GM19025 (cell line): ENCODE results near the gene NFIA.

Source experiments
- ATAC-seq: cut with Tn5 transposase; IDR thresholded peaks from one replicate; pipeline ENCODE4 v1.9.1; 2021; ENCODE audit warnings: mild to moderate bottlenecking, low read depth, moderate library complexity; ENCODE audit not compliant: unreplicated experiment

The NFIA gene

DNA sequence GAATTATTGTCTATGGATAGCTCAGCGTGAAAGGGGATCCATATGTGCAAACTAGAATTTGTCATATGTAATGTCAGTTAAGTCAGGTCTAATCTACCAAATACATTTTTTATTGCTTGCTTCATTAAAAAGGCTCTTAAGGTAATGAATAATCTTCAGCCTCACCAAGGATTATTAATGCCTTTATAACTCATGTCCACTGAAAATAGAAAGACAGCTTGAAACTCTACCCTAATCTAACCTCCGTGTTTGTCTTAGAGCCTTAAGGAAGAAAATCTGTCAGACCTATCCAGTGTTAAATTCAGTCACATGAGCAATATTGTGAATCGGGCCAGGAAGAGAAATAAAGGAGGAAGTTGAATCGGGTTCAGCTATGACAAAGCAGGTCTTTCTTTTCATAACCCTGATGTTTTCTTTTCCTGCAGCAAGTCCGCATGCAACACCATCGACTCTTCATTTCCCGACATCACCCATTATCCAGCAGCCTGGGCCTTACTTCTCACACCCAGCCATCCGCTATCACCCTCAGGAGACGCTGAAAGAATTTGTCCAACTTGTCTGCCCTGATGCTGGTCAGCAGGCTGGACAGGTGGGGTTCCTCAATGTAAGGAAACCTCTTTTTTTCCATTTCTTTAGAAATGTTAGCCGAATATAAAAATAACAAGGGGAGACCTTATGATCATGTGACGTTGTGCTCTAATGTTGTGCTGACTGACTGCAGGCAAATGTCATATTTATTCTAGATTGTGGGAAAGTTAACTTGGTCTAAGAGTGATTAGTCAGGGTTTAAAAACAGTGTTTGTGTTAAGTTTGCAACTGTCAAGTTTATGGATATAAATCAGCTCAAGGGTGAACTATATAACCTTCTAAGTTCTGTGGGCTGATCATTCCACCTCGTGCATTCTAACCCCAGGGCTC is 321.6 kb downstream of the NFIA start:
- no peak for ATAC-seq

DNA sequence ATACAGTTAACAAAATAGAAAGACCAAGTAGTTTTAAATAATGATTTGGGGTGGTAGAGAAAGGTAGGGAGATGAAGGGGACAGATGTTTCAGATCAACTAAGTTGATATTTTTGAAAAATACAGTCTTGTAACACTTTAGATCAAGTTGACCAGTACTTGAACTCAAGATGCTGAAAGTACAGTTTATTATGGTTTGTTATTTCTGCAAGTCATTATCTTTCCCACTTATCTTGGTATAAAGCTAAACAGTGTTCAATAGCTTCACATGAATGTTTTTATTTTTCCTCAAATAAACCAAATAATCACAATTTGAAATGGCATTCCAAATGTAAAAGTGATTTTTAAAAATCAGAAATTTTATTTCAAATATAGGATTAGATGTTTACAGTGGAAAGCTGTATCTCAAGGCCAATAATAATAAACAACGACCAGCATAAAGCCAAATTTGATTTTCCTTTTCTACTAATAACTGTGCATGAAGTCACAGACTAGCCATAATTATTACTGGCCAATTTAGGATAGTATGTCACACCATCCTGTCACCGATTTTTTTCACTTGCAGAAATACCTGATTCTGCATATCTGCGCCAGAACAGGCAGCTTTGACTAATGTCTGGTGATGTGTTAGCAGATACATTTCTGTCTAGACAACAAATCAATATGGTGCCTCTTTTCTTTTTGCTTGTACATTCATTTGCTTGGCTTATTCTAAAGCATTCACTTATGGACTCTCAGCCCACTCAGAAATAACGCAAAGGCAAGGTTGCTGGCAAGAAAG is 322.4 kb downstream of the NFIA start:
- no peak for ATAC-seq

DNA sequence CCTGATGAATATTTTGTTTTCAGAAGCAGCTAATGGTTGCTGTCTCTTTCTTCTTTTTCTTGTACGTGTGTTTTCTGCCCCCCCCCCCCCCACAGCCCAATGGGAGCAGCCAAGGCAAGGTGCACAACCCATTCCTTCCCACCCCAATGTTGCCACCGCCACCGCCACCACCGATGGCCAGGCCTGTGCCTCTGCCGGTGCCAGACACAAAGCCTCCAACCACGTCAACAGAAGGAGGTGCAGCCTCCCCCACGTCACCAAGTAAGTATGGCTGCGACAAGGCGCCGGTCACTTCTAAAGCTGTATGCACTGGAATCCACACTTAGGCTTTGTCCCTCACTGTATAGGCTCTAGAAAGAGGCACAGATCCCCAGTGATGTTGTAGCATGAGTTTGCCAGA is 324.1 kb downstream of the NFIA start:
- no peak for ATAC-seq

DNA sequence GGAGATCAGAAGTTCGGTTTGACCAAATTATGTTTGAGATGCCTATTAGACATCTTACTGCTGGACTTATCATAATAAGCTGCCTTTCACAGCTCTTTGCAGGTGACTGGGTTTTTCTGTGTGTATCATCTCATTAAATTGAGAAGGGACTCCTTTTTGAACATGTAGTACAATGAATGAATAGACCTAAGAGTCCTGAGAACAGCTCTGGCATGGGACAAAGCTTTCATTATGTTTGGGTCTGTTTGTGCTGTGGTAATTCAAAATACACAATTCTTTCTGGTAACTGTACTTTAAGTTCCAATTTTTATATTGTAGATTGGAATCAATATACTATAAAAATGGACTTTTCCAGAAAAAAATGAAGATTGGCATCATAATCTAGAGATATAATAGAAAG is 330.2 kb downstream of the NFIA start:
- no peak for ATAC-seq

DNA sequence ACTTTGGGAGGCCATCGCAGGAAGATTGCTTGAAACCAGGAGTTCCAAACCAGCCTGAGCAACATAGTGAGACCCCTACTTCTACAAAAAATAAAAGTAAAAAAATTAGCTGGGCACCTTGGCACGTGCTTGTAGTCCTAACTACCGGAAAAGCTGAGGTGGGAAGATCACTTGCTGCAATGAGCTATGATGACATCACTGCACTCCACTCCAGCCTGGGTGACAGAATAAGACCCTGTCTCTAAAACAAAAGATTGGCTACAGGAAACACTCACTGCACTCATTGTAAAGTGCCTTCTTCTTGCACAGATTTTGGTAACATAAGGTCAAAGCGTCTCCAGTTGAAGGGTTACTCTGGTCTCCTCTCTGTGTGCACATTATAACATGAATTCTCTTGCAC is 336.8 kb downstream of the NFIA start:
- no peak for ATAC-seq

DNA sequence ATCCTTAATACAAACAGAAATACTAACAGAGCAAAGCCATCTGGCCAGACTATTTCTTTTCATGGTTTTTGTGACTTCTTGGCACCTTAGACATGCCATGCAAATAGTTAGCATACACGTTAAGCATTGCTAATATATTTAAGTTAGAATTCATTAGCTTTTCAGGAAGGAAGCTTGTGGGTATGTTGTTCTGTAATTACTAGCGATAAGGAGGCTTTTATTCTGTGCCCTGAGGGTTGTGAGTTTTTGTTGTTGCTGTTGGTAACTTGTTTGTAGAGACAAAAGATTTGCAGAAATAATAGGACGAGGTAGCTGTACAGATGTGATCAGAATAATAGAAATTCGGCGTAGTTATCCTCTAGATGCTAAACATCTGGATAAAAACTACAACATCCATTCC is 337.3 kb downstream of the NFIA start:
- ATAC-seq, result no peak

DNA sequence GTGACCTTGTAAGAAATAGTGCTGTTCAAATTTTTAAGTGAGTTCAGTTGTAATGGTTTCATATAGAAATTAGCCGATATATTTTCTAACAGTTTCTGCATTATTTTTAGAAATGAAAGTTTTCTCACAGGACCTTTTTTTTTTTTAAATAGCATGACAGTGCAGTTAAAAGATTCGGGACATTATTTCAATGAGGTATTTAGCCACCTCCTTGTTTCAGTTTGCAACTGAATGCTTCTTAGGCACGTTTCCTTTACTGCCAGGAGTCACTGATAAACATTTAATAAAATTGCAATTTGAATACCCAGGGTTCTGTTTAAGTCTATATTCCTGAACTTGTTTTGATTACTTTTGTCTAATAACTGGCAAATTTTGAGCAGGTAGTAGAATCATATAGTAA is 337.9 kb downstream of the NFIA start:
- no peak for ATAC-seq

DNA sequence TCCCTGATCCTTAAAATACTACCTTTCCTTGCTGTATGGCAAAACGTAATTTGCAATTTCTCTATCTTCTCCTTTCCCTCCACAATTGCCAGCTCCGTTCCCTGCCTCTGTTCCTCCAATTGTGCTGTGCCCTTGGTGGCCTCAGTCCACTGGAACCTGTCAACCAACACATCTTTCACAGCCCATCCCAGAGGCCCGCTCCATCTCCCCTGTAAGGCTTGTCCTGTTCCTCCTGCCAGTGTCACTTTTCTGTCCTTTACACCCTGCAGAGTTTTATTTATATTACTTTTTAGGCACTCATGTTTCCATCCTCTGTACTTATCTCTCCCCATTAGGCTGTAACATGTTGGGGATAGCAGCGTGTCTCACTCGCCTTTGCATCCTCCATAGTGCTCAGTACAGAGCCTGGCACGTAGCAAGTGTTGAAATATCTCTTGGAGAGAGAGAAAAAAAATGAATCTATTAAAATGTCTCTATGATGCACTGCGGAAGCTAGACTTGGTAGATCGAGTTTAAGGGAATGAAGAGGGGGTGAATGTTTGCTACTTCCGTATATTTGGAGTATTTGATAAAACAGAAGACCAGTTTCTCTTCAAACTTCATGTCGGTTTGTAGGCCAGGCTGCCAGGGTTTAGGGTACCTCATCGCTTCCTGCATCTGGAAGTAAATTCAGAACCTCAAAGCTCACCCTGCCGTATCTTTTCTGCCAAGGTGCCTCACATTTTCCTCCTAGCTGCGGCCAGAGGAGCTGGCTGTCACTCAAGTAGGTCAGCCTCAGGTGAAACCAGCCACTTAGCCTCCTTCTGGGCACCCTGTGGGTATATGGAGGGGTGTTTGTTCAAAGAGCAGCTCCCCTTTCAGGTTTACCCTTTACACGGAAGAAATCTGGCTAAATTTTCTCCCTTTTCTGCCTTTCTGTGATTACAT is 338.8 kb downstream of the NFIA start:
- ATAC-seq, result no peak

DNA sequence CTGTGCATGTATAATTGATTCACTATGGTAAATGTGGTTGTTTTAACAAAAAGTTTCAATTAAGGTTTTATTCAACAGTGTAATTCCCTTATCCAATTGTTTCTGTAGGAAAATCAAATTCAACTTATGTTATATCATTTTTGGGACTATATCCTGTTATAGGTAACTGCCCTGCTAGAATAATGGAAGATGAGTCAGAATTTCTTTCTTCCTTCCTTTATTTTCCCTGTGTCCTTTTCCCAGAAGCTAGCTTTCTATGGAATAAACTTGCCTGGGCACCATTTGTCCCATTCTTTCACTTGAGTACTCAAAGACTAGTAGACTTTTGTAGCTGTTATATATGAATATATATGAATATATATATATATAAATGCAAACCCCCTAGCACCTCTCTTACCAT is 341.3 kb downstream of the NFIA start:
- ATAC-seq, result no peak

DNA sequence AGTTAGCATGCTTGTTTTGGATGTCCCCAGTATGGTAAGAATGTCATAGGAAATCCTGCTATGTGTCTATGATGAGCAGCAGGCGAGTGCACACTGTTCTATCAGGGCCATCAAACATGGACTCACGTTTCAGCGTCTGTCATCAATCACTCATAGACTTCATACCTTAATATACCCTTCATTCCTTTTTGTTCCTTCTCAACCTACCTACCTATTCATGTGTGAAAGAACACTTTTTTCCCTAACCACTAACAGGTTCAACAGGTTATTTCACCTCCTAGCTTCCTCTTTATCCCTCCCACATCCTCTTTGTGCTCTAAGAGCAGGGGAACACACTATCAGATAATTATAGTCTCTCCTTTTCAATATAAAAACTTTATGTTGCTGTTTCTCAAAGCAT is 342.0 kb downstream of the NFIA start:
- no peak for ATAC-seq

DNA sequence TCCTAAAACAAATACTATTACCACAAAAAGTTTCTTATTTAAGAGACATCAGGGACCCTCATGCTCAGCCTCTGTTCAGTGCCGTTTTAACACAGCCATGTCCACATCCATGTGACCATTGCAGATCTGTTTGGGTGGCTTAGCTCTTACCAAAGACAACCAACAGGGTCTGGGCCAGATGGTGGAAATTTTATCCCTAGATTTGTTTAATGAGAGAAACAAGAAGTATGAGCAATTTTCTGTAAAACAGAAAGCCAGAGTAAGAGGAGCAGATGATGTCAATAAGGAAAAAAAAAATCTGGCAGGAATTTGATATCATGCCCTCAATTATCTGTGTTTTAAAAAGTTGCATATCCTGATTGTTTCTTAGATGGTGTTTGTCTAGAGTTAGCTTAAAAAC is 342.7 kb downstream of the NFIA start:
- ATAC-seq, result no peak

DNA sequence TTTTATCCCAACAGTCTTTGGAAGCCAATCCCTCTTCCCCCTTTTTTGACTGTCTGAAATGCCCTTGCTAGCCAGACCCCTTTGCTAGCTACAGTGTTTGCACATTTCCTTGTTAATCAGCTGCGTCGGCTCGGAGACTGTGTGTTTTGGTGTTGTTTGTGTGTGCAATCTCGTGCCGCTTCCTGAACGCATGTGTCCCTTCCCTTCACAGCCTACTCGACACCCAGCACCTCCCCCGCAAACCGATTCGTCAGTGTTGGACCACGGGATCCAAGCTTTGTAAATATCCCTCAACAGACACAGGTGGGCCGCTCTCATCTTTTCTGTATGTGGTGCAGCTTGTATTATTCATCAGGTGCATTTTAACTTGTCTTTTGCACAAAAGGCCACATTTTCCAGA is 343.9 kb downstream of the NFIA start:
- no peak for ATAC-seq

DNA sequence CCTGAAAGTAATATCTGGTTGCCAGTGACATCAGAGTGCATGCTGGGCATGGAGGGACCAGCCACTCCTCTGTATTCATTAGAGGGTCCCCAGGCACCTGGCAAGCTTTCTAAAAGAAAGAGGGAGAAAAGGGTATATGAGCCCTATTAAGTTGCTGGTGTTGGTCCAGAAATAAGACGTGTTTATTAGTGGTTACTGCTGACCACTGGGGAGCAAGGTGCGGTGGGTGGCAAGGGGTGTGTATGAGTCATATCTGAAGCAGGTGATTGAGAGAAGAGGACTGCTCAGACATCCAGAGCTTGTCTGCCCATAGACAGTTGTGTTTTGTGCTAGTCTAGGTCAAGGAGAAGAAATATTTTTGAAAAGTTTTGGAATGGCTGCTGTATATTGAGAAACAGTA is 344.5 kb downstream of the NFIA start:
- ATAC-seq, result no peak

DNA sequence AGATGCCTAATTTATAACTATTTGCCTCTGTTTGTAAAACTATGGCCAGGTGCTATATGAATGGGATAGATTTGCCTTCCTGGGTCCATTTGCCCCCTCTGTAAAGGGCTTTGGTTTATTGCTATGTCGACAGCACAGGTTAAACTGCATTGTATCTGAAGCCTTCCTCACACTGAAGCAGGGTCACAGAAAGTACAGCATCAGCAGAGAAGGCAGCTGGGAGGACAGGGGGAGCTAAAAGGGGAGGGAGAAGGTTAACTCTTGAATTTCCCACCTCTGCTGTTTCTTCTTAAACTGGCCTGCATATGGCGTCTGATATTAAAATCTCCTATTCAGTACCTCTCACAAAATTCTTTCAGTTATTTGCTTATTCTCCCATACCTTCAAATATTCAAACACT is 345.1 kb downstream of the NFIA start:
- ATAC-seq, result no peak

DNA sequence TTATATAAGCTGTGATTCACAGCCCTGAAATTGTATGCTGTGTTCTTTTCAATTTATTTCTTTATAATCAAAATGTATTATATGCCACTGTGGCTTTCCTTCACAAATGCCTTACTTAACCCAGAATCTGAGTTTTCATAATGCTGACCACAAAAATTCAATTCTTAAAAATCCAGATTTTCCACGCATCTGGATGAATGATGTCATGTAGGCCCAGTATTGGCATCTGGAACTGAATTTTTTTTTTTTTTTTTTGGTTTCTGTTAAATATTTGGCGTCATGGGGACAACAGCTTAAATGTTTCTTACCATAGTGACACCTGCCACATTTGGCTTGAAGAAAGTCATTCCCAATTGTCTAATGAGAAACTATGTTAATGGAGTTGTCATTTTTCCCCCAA is 345.8 kb downstream of the NFIA start:
- no peak for ATAC-seq

DNA sequence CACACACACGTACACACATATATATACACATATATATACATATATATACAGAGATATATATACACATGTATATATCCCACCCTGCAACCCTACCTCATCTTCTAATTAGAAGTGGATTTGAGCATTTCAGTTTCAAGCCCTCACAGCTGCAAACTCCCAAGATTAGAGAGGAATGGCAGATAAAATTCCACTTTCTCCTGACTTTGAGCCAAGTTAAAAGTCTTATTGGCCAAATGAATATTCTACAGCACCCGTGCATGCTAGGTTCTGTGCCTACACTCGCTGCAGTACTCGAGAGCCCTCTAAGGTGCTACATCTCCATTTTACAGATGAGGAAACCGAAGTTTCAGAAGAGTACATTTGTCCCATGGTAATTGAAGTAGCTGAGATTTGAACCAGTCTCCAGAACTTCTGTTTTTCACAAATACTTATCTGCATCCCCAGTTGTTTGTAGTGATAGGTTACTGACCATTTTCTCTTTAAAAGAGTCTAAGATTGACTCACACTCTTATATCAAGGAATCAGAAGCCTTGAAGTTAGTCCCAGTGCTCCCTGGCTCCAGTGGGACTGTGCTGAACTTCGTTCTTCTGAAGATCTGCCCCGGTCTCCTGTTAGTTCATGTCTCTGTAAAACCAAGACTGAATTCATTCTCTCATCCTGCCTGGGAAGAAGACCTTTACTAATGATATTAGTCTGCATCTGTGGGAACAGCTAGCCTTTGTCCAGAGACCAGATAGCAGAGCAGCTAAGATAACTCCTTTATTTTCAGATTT is 350.4 kb downstream of the NFIA start:
- no peak for ATAC-seq

DNA sequence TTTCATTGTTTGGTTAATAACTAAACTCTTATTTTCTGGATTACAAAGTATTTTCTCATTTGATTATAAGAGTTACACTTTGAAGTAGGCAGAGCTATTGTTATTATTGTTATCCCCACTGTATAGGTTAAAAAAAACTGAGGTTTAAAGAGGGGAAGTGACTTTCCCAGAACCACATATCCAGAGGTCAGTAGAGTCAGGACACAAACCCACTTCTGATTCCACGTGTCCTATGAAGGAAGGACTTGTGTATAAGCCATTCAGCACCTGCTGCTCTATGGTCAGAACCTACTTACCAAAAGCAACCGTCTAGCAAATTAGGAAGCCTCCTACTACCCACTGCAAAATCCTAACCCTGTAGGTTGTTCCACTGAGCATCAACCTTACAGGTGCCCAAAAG is 351.3 kb downstream of the NFIA start:
- no peak for ATAC-seq

DNA sequence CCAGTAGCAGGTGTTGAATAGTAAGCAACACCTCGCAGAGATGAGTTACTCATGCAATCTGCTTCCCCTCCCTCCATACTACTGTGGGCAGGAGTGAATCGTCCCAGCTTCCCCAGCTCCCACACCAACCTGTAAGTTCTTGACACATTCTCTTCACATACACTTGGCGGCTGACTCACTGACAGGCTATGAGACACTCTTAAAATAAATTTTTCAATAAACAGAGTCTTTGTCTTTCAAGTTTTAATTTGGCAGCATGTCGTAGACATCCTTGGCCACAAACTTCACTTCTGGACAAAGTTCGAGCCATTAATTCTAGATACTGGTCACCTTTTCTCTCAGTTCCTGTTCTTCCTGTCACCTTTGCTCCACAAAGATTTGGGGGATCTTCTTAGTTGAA is 351.9 kb downstream of the NFIA start:
- peak; percentile 67 for ATAC-seq

DNA sequence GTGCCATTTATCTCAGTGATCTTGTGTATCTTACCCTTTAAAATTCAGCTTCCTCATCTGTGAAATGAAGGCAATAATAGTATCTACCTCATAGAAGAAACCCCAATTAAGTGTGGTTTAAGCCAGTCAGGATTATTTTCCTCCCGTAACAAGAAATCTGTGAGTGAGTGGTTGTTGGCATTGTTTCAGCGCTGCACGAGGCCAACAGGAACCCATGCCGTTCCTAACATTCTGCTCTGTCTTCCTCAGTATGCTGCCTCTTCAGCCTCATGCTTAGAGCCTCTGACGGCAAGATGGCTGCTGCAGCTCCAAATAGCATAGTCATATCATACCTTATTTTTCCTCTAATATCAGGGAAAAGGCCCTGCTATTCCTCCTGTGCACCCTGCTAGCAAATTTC is 352.9 kb downstream of the NFIA start:
- no peak for ATAC-seq

DNA sequence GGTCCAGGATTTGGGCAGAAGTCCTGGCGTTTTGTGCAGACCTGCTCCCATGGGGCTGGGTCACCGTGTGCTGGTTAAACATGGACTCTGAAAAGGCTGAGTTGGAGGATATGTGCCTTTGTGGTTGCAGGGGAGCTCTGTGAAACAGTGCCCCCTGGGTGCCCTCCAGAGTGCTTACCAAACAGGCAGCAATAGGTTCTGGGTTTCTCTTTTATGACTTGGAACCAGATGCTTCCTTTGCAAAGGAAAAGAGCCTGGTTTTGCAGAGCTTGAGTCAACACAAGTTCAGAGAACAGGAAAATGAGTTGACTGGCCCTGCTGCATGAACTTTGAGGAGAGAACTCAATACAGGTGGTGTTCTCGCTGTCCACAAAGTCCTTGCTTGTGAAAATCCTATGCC is 353.7 kb downstream of the NFIA start:
- no peak for ATAC-seq
